ENCODE measurements around the gene PSMA2. TPM values are rescaled to one million over a fixed set of nuclear protein-coding genes. Genes with fewer than 3 reads are reported as not detected.

PSMA2 gene
- total RNA-seq, 1 donor from 2014 or later = 91.8 TPM

- Histone ChIP-seq H3K4me3 (ENCODE audit: low read depth, low read length) (no peak overlapping the region), H3K27me3 (ENCODE audit: control insufficient read depth, insufficient read depth, low read length) (no peaks in the 10 kb centered on the region), H3K36me3 (ENCODE audit: control insufficient read depth, insufficient read depth, low read length) (no peaks in the 10 kb centered on the region)
- no peak for TF ChIP-seq CTCF (IDR thresholded peaks at IDR 0.05; ENCODE audit: insufficient read depth, low read length, poor library complexity, severe bottlenecking)
- no peak for DNase-seq (ENCODE audit: low read depth)
These were observed 7.7 kb upstream of the PSMA2 start for GRCh38 chr7:42939457-42940240.

GRCh38 chr7:42935861-42936260, 3.9 kb upstream of the PSMA2 start:
- TF ChIP-seq CTCF (IDR thresholded peaks at IDR 0.05; ENCODE audit: insufficient read depth, low read length, poor library complexity, severe bottlenecking) = no peak
- Histone ChIP-seq H3K4me3 (ENCODE audit: low read depth, low read length) (no peak overlapping the region), H3K36me3 (ENCODE audit: control insufficient read depth, insufficient read depth, low read length) (no peaks in the 10 kb centered on the region), H3K27me3 (ENCODE audit: control insufficient read depth, insufficient read depth, low read length) (no peaks in the 10 kb centered on the region)
- DNase-seq (ENCODE audit: low read depth) = no peak

GRCh38 chr7:42934291-42934690, 2.3 kb upstream of the PSMA2 start:
- DNase-seq (ENCODE audit: low read depth) = no peak
- Histone ChIP-seq H3K4me3 (ENCODE audit: low read depth, low read length) (no peak overlapping the region), H3K27me3 (ENCODE audit: control insufficient read depth, insufficient read depth, low read length) (no peaks in the 10 kb centered on the region), H3K36me3 (ENCODE audit: control insufficient read depth, insufficient read depth, low read length) (no peaks in the 10 kb centered on the region)
- TF ChIP-seq CTCF (IDR thresholded peaks at IDR 0.05; ENCODE audit: insufficient read depth, low read length, poor library complexity, severe bottlenecking) = no peak

- no peak for DNase-seq (ENCODE audit: low read depth)
- peak overlapping the region; percentile 100 for H3K4me3 ChIP-seq (ENCODE audit: low read depth, low read length)
- H3K27me3 ChIP-seq (ENCODE audit: control insufficient read depth, insufficient read depth, low read length) = no peaks in the 10 kb centered on the region
- no peak for TF ChIP-seq CTCF (IDR thresholded peaks at IDR 0.05; ENCODE audit: insufficient read depth, low read length, poor library complexity, severe bottlenecking)
- H3K36me3 ChIP-seq (ENCODE audit: control insufficient read depth, insufficient read depth, low read length) = no peaks in the 10 kb centered on the region
These were observed 1.0 kb upstream of the PSMA2 start for GRCh38 chr7:42932811-42933591.

GRCh38 chr7:42931447-42931833, 534 bp downstream of the PSMA2 start:
- TF ChIP-seq CTCF (IDR thresholded peaks at IDR 0.05; ENCODE audit: insufficient read depth, low read length, poor library complexity, severe bottlenecking) = no peak

More at GRCh38 chr7:42931447-42931833, 534 bp downstream of the PSMA2 start:
- H3K27me3 ChIP-seq (ENCODE audit: control insufficient read depth, insufficient read depth, low read length) = no peaks in the 10 kb centered on the region
- no peak for DNase-seq (ENCODE audit: low read depth)
- peak overlapping the region; percentile 100 for H3K4me3 ChIP-seq (ENCODE audit: low read depth, low read length)
- no peaks in the 10 kb centered on the region for H3K36me3 ChIP-seq (ENCODE audit: control insufficient read depth, insufficient read depth, low read length)
